HG03066 (cell line): ENCODE measurements around the gene MAK.
A peak's percentile ranks its signal among the peaks of the same experiment; 100 is the strongest.
"Not testable (repeated sequence)": the region's sequence is repeated elsewhere in the genome, so short reads cannot be mapped to it uniquely, and the experiment has no call there.

Source experiments
- ATAC-seq: cut with Tn5 transposase; IDR thresholded peaks from one replicate; pipeline ENCODE4 v1.9.1; 2021; ENCODE audit warnings: low read depth; ENCODE audit not compliant: unreplicated experiment

The MAK gene

GRCh38 chr6:10793035-10793434 is 45.3 kb downstream of the MAK start:
- ATAC-seq = no peak

- ATAC-seq = no peak
Measured at GRCh38 chr6:10792101-10792500, 46.2 kb downstream of the MAK start.

GRCh38 chr6:10791673-10792072 is 46.7 kb downstream of the MAK start:
- no peak for ATAC-seq

GRCh38 chr6:10779076-10779475 is 59.3 kb downstream of the MAK start:
- ATAC-seq = no peak

GRCh38 chr6:10778230-10778629 is 60.1 kb downstream of the MAK start:
- no peak for ATAC-seq

- no peak for ATAC-seq
Measured at GRCh38 chr6:10771371-10771894, 66.9 kb downstream of the MAK start.

- no peak for ATAC-seq
Measured at GRCh38 chr6:10769419-10769818, 68.9 kb downstream of the MAK start.

GRCh38 chr6:10763006-10763405 is 75.3 kb downstream of the MAK start:
- no peak for ATAC-seq

- ATAC-seq = no peak
Measured at GRCh38 chr6:10759884-10760329, 78.4 kb downstream of the MAK start.

- ATAC-seq = peak; percentile 68
Measured at GRCh38 chr6:10759312-10759839, 79.0 kb downstream of the MAK start.

GRCh38 chr6:10756085-10756484 is 82.3 kb downstream of the MAK start:
- no peak for ATAC-seq

- not testable (repeated sequence) for ATAC-seq
Measured at GRCh38 chr6:10751757-10752156, 86.6 kb downstream of the MAK start.

GRCh38 chr6:10750568-10750967 is 87.8 kb downstream of the MAK start:
- not testable (repeated sequence) for ATAC-seq

- no peak for ATAC-seq
Measured at GRCh38 chr6:10749734-10750133, 88.6 kb downstream of the MAK start.

GRCh38 chr6:10747251-10747972 is 90.9 kb downstream of the MAK start, which contains the start of gene TMEM14B:
Gene TMEM14B (plus strand): TSS chr6:10747805. CDS start chr6:10749246, 1,441 bp downstream.
- peak; percentile 97 for ATAC-seq

GRCh38 chr6:10746915-10747250 is 91.5 kb downstream of the MAK start:
- ATAC-seq = no peak

GRCh38 chr6:10745116-10745515 is 93.2 kb downstream of the MAK start:
- no peak for ATAC-seq

GRCh38 chr6:10743515-10743914 is 94.8 kb downstream of the MAK start:
- ATAC-seq = no peak

GRCh38 chr6:10742251-10742650 is 96.1 kb downstream of the MAK start:
- ATAC-seq = no peak

GRCh38 chr6:10741643-10742042 is 96.7 kb downstream of the MAK start:
- ATAC-seq = not testable (repeated sequence)

GRCh38 chr6:10740061-10740460 is 98.3 kb downstream of the MAK start:
- ATAC-seq = no peak

GRCh38 chr6:10736731-10737130 is 101.6 kb downstream of the MAK start:
- ATAC-seq = no peak
